Keratinocyte (primary cell): ENCODE measurements around the gene GRIP1.

Source experiments
- EZH2 ChIP-seq: IDR thresholded peaks from one replicate; pipeline ENCODE4 v1.6.1; 2012; ENCODE audit warnings: inconsistent platforms, mild to moderate bottlenecking, low read length, moderate library complexity
- TF ChIP-seq, protein P1 (sequence below), 3 experiments: IDR thresholded peaks in 1 of 3; conservative IDR thresholded peaks in 1 of 3; optimal IDR thresholded peaks in 1 of 3; 2 replicates in 2 of 3; 3 replicates in 1 of 3; pipeline versions ENCODE3 to v1.5.1; 2011; ENCODE audit warnings: low read length in 3 of 3, mild to moderate bottlenecking in 3 of 3, moderate library complexity in 2 of 3, control low read depth in 1 of 3, inconsistent platforms in 1 of 3; ENCODE audit not compliant: insufficient read depth in 2 of 3; ENCODE audit errors: extremely low read depth in 1 of 3

GRCh38 chr12:66663611-66664010 is 15.3 kb downstream of the GRIP1 start:
- TF ChIP-seq, protein P1, sequence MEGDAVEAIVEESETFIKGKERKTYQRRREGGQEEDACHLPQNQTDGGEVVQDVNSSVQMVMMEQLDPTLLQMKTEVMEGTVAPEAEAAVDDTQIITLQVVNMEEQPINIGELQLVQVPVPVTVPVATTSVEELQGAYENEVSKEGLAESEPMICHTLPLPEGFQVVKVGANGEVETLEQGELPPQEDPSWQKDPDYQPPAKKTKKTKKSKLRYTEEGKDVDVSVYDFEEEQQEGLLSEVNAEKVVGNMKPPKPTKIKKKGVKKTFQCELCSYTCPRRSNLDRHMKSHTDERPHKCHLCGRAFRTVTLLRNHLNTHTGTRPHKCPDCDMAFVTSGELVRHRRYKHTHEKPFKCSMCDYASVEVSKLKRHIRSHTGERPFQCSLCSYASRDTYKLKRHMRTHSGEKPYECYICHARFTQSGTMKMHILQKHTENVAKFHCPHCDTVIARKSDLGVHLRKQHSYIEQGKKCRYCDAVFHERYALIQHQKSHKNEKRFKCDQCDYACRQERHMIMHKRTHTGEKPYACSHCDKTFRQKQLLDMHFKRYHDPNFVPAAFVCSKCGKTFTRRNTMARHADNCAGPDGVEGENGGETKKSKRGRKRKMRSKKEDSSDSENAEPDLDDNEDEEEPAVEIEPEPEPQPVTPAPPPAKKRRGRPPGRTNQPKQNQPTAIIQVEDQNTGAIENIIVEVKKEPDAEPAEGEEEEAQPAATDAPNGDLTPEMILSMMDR (optimal IDR thresholded peaks at IDR 0.05 in 1 of 3, IDR thresholded peaks at IDR 0.05 in 1 of 3, conservative IDR thresholded peaks at IDR 0.05 in 1 of 3; ENCODE audit: extremely low read depth in 1 of 3, insufficient read depth in 2 of 3, low read length in 3 of 3): no peak
- TF ChIP-seq EZH2: no peak
